ENCODE data around the gene CCDC91. TPM values are rescaled to one million over a fixed set of nuclear protein-coding genes. Genes with fewer than 3 reads are reported as not detected.

Gene CCDC91
- total and polyA plus RNA-seq, 9 of the 15 experiments (the other 6 are each of a cell fraction or from before 2014, with no cell fraction given): 10.1 to 31.1 (median 26.3) TPM

DNA sequence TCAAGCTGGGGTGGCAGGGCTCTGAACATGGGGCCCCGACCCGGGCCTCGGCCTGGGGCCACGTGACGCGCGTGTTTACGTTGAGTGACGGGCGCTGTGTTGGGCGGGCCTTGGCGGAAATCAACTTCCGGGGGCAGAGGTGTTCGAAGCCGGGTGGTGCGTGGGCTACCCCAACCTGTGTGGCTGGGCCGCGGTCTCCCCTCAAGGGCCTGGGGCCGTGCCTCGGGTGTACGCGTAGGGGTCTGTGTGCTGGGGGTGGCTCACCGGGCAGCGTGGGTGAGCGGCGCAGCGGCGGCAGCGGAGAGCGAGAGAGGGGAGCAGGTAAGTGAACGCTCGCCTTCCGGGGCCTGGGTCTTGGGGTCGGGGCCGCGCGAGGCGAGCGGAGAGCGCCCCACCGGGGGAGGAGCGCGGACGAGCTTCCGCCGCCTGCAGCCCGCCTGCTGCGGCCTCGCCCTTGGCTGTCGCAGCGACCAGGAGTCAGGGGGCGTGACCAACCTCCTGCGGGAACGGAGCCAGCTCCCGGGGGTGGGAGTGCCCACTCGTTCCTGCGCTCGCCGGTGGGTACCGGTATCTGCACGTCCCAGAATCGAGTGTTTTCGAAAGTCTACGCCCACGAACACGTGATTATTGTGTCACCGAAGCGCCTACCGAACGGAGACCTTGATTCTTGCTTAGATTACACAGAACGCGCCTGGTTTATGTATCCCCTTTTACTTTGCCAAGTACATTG, at the start of gene CCDC91 (continued):
- TF ChIP-seq GTF2E2 (tag; IDR thresholded peaks at IDR 0.05): peak; percentile 59; the same call in 1 of the 2 replicates
- no peak for TF ChIP-seq MAFK (IDR thresholded peaks at IDR 0.05; ENCODE audit: low read length)
- TF ChIP-seq FOXJ2 (tag; IDR thresholded peaks at IDR 0.05): peak; percentile 97
- TF ChIP-seq, protein P1, sequence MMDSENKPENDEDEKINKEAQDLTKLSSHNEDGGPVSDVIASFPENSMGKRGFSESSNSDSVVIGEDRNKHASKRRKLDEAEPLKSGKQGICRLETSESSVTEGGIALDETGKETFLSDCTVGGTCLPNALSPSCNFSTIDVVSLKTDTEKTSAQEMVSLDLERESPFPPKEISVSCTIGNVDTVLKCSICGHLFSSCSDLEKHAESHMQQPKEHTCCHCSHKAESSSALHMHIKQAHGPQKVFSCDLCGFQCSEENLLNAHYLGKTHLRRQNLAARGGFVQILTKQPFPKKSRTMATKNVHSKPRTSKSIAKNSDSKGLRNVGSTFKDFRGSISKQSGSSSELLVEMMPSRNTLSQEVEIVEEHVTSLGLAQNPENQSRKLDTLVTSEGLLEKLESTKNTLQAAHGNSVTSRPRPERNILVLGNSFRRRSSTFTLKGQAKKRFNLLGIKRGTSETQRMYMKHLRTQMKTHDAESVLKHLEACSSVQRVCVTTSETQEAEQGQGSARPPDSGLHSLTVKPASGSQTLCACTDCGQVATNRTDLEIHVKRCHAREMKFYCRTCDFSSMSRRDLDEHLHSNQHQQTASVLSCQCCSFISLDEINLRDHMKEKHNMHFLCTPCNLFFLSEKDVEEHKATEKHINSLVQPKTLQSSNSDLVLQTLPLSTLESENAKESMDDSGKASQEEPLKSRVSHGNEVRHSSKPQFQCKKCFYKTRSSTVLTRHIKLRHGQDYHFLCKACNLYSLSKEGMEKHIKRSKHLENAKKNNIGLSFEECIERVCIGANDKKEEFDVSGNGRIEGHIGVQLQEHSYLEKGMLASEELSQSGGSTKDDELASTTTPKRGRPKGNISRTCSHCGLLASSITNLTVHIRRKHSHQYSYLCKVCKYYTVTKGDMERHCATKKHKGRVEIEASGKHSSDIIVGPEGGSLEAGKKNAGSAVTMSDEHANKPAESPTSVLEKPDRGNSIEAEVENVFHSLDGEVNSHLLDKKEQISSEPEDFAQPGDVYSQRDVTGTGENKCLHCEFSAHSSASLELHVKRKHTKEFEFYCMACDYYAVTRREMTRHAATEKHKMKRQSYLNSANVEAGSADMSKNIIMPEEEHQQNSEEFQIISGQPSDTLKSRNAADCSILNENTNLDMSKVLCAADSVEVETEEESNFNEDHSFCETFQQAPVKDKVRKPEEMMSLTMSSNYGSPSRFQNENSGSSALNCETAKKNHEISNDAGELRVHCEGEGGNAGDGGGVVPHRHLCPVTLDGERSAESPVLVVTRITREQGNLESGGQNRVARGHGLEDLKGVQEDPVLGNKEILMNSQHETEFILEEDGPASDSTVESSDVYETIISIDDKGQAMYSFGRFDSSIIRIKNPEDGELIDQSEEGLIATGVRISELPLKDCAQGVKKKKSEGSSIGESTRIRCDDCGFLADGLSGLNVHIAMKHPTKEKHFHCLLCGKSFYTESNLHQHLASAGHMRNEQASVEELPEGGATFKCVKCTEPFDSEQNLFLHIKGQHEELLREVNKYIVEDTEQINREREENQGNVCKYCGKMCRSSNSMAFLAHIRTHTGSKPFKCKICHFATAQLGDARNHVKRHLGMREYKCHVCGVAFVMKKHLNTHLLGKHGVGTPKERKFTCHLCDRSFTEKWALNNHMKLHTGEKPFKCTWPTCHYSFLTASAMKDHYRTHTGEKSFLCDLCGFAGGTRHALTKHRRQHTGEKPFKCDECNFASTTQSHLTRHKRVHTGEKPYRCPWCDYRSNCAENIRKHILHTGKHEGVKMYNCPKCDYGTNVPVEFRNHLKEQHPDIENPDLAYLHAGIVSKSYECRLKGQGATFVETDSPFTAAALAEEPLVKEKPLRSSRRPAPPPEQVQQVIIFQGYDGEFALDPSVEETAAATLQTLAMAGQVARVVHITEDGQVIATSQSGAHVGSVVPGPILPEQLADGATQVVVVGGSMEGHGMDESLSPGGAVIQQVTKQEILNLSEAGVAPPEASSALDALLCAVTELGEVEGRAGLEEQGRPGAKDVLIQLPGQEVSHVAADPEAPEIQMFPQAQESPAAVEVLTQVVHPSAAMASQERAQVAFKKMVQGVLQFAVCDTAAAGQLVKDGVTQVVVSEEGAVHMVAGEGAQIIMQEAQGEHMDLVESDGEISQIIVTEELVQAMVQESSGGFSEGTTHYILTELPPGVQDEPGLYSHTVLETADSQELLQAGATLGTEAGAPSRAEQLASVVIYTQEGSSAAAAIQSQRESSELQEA (IDR thresholded peaks at IDR 0.05; ENCODE audit: low read depth): no peak
- TF ChIP-seq, protein P2, sequence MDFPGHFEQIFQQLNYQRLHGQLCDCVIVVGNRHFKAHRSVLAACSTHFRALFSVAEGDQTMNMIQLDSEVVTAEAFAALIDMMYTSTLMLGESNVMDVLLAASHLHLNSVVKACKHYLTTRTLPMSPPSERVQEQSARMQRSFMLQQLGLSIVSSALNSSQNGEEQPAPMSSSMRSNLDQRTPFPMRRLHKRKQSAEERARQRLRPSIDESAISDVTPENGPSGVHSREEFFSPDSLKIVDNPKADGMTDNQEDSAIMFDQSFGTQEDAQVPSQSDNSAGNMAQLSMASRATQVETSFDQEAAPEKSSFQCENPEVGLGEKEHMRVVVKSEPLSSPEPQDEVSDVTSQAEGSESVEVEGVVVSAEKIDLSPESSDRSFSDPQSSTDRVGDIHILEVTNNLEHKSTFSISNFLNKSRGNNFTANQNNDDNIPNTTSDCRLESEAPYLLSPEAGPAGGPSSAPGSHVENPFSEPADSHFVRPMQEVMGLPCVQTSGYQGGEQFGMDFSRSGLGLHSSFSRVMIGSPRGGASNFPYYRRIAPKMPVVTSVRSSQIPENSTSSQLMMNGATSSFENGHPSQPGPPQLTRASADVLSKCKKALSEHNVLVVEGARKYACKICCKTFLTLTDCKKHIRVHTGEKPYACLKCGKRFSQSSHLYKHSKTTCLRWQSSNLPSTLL (IDR thresholded peaks at IDR 0.05): no peak
- no peak for TF ChIP-seq ZNF436 (CRISPR knock-in tag; IDR thresholded peaks at IDR 0.05)
- no peak for TF ChIP-seq ZNF224 (CRISPR knock-in tag; IDR thresholded peaks at IDR 0.05)
- TF ChIP-seq ASH1L (IDR thresholded peaks at IDR 0.05; ENCODE audit: borderline replicate concordance, low read depth, partially characterized antibody): no peak
- TF ChIP-seq ZNF717 (CRISPR knock-in tag; IDR thresholded peaks at IDR 0.05): no peak
